Activated CD8-positive, alpha-beta memory T cell treated with anti-CD3 and anti-CD28 coated beads, Interleukin-2, amount 50 U/mL, for 24 hours (primary cell): ENCODE measurements around the gene FOXO3B.
"Not testable (repeated sequence)": the region's sequence is repeated elsewhere in the genome, so short reads cannot be mapped to it uniquely, and the experiment has no call there.

ENCODE experiments used
- DNase-seq: peaks from one replicate; pipeline ENCODE4 v3.0.0-alpha.2; 2020; ENCODE audit errors: extremely low read depth

The FOXO3B gene

DNA sequence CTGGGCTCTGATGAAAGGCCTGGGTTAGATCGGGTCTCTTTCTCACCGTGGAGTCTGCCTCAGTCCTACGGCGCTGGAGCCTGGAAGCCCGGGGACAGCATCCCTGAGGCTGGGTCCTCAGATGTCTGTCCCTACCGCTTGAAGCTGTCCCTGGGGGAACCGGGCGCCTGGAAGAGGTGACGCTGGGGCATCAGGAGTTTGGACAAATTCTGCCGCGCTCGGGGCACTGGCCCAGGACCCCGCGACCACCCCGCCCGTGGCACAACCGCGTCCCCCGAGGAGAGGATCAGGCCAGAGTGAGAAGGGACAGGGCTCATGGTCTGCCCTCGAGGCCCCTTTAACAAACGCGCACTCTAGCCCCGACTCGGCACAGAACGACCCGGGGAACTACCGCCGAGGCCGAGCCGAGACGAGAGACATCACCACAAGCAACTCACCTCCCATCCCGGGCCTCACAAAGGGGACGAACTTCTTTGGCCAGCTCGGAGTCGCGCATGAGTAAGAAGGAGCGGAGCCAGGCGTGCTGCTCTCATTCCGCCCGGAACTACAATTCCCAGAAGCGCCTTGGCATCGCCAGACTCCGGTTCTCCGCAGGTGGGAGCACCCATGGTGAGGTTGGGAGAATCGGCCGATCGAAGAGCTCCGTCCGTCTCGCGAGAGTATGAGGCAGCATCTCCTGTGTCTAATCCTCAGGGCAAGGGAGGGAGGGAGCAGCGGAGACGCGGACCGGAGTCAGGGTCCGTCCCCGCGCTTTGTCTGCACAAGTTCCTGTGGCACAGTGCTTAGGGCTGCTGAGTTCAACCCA lies at the start of gene FOXO3B:
TSS of gene FOXO3B (minus strand) at position 548 of the 805 bp plus-strand sequence. CDS start 663 bp downstream, outside the sequence.
- peak; percentile 31 for DNase-seq

DNA sequence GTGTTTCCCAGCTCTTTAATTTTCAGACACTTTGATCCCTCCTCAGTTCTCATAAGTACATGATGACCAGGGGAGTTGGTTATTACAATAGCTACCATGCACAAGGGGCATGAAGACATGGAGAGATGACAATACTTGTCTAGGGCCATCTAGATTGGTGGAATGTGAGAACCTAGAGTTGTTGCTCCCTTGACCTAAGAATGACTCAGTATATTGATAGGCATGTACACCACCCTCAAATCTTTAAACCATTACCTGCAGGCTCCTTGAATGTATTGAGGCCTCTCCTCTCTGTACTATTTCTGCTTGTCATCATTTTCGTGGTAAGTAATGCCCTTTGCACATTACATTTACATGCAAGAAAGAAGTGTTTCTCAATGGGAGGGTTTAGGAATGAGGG lies 41.4 kb upstream of the FOXO3B start:
- DNase-seq = not testable (repeated sequence)

DNA sequence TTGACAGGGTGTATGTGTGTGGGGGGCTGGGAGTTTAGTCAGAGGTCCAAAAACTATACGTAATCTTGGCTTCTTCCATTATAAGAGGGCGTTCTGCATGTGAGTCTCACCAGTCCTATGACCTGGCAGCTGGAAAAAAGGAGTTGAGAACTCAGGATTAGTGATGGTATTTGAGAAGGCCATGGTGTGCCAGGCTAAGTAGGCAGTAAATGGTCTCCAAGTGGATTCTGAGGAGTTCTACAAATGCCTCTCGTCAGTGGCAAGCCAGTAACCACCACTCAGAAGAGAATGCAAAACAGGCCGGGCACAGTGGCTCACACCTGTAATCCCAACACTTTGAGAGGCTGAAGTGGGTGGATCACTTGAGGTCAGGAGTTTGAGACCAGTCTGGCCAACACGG lies 40.5 kb upstream of the FOXO3B start:
- DNase-seq = not testable (repeated sequence)

DNA sequence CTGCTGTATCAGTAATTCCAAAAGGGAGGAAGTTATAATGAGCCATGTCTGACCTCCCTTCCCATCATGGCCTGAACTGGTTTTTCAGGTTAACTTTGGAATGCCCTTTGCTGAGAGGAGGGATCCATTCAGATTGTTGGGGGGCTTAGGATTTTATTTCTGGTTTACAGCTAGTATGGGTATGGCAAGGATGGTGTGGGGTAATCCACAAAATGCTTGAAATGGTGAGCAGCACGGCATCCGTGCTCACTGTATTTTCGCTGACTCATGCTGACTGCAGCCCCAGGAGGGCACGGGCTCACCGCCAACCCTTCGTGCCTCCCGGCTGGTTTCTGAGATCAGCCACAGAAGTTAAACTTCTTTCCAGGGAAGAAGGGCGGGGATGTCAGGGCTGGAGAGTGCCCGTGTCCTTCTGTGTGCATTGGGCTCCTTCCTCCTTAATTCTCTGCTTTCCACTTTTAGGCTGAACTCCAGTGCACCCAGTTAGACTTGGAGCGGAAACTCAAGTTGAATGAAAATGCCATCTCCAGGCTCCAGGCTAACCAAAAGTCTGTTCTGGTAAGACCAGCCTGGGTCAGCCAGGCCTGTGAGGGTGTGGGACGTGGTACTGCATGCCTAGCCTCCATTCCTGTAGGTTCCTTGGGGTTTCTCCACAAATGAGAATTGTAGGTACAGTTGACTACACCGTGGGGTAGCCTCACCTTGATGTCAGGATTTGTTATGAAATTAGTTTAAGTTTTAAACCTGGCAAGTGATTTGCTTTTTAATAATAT lies 39.8 kb upstream of the FOXO3B start:
- DNase-seq = not testable (repeated sequence)

- not testable (repeated sequence) for DNase-seq
These were observed 37.5 kb upstream of the FOXO3B start for GRCh38 chr17:18719428-18720110.

GRCh38 chr17:18718643-18719427 lies 36.7 kb upstream of the FOXO3B start:
- DNase-seq = not testable (repeated sequence)

- DNase-seq = not testable (repeated sequence)
These were observed 30.4 kb upstream of the FOXO3B start for GRCh38 chr17:18712354-18712999.

DNA sequence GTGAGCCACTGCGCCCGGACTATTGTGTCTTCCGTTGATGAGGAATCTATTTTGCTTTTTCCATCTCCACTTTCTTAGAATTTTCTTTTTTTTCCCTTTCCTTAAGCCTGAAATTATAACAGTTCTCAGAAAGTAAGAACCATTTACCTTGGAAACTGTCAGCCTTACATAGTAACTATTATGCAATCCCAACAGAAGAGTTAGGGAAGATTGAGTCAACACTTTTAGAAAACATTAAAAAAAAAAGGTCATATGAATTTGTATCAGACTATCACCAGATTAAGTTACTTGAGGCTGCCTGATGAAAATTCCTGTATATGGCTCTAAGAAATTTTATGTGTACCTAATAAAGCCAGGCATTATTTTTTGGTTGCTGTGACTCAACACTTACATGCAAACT lies 26.1 kb upstream of the FOXO3B start:
- DNase-seq = not testable (repeated sequence)

GRCh38 chr17:18705955-18706354 lies 23.8 kb upstream of the FOXO3B start:
- DNase-seq = not testable (repeated sequence)

GRCh38 chr17:18698473-18699103 lies 16.5 kb upstream of the FOXO3B start:
- not testable (repeated sequence) for DNase-seq

- not testable (repeated sequence) for DNase-seq
These were observed 13.0 kb upstream of the FOXO3B start for GRCh38 chr17:18695143-18695542.

DNA sequence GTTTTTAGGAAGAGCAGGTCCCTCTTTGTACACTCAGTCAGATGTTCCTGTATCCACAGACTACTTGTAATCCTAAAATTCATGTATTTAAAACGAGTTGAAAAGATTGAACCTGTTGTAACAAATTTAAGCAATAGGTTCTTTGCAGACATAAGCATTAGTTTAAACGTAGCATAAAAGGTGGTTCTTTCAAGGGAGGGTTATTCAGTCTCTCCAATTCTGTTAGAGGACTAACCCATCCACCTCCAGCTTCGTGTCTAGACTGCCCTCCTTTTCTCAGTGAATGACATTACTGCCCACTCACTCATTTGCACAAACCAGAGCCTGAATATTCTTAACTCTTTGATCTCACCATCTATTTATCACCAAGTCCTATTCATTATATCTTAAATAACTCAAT lies 554 bp upstream of the FOXO3B start:
- DNase-seq = not testable (repeated sequence)

GRCh38 chr17:18677381-18677780 lies 4.7 kb downstream of the FOXO3B start:
- not testable (repeated sequence) for DNase-seq

- not testable (repeated sequence) for DNase-seq
These were observed 5.2 kb downstream of the FOXO3B start for GRCh38 chr17:18676928-18677327.

- DNase-seq = not testable (repeated sequence)
These were observed 9.5 kb downstream of the FOXO3B start for GRCh38 chr17:18672395-18673227.

- DNase-seq = not testable (repeated sequence)
These were observed 13.5 kb downstream of the FOXO3B start for GRCh38 chr17:18668625-18669024.

DNA sequence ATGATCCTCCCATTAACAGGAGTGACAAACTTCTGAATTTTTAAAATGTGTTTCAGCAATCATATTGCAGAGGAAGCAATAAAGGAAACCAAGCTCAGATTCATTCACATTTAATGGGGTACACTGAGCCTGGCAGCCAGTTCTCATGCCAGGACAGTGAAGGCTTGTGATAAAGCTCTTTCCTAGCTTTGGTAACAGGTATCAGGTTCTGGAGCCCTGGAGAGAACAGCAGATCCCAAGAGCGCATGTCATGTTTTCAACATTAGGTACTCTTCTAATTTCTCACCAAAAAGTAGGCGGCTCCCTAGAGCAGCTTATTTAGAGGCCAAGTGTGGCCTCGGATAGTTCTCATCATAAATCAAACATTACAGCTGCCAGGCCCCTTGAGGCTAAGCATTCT lies 14.6 kb downstream of the FOXO3B start:
- not testable (repeated sequence) for DNase-seq

DNA sequence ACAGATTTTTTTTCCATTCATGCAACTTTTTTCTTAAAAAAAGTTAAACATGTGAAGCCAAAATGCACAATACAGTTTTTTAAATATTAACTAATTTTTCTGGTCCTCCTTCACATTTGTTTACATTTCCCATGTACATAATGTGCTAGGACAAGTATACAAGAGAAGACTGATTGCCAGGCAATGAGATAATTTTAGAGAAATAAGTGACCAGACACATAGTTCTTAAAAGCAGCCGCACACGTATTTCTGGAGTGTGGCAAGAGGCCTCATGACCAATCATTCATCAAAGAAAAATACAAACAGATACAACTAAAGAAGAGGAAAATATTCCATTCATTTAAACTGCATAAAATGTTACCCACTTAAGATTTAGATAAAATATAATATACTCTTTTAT lies 15.8 kb downstream of the FOXO3B start:
- not testable (repeated sequence) for DNase-seq

DNA sequence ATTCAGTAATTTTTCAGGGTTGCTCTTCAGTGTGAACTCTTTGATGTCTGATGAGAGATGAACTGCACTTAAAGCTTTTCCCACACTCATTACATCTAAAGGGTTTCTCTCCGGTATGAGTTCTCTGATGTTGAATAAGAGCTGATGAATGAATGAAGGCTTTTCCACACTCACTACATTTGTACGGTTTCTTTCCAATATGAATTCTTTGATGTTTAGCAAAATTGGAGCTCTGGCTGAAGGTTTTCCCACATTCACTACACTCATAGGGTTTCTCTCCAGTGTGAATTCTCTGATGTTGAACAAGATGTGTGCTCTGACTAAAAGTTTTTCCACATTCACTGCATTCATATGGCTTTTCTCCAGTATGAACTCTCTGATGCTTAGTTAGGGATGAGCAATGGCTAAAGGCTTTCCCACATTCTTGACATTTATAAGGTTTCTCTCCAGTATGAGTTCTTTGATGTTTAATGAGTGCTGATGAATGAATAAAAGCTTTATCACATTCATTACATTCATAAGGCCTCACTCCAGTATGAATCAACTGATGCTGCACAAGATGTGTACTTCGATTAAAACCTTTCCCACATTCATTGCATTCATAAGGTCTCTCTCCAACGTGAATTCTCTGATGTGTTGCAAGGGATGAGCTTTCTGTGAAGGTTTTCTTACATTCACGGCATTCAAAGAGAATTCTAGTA lies 20.0 kb downstream of the FOXO3B start:
- DNase-seq = not testable (repeated sequence)
